GM19463 (cell line): ENCODE data around the gene MST1.

Experiments used
- ATAC-seq: cut with Tn5 transposase; IDR thresholded peaks from one replicate; pipeline ENCODE4 v1.9.1; 2021; ENCODE audit warnings: mild to moderate bottlenecking, moderate library complexity; ENCODE audit not compliant: unreplicated experiment

The MST1 gene

DNA sequence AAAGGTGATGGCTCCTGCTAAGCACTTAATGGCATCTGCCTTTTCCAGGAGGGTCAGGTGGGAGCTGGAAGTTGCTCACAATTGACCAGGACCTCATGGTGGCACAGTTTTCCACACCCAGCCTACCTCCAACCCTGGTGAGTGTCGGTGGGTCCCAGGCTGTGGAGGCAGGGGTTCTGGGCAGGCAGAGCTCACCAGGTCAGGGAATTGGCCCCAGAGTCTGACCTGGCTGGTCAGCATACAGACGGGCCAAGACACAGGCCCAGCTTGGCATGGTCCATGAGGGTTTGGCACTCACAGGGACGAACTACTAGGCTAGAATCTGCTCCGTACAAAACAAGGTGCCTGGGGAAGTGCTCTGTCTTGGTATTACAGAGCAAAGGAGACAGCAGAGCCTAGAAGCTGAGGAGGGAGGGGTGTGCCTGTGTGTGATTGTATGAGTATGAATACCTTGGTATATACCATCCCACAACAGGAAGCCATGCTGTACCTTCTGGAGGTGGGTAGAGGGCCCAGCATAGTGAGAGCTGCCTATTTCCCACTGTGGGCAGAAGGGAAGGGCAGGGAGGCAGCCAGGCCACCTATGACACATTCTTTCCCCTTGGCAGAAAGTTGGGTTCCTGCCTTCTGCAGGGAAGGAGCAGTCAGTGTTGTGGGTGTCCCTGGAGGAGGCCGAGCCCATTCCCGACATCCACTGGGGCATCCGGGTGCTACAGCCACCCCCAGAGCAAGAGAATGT is 8.6 kb downstream of the MST1 start:
- ATAC-seq = no peak

DNA sequence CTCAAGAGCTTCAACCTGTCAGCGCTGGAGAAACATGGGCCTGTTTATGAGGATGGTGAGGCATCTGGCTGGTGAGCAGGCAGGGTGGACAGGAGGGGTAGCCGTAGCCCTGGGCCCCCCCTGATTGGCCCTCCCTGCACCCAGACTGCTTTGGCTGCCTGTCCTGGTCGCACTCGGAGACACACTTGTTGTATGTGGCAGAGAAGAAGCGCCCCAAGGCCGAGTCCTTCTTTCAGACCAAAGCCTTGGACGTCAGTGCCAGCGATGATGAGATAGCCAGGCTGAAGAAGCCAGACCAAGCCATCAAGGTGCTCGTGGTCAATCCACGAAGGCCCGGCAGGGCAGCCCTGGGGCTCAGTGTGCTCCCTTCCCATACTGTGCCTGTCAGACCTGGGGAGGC is 13.4 kb downstream of the MST1 start:
- no peak for ATAC-seq

DNA sequence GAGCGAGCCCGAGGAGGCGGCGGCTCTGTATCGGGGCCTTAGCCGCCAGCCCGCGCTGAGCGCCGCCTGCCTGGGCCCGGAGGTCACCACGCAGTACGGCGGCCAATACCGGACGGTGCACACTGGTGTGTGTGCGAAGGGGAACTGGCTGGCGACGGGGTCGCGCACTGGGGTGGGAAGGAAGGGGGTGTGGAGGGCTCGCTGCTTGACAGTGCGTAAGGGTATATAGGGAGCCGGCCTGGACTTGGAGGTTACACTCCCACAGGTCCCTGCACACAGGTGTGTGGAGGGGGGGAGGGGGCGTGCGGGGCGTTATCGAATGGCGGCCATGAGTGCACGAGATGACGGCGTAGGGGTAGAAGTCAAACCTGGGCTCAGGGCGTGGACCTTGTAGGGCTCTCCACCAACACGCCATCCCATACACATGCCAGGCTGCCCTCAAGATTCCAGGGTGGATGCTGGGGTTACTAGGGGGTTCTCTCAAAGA is 14.7 kb downstream of the MST1 start:
- peak; percentile 17 for ATAC-seq

DNA sequence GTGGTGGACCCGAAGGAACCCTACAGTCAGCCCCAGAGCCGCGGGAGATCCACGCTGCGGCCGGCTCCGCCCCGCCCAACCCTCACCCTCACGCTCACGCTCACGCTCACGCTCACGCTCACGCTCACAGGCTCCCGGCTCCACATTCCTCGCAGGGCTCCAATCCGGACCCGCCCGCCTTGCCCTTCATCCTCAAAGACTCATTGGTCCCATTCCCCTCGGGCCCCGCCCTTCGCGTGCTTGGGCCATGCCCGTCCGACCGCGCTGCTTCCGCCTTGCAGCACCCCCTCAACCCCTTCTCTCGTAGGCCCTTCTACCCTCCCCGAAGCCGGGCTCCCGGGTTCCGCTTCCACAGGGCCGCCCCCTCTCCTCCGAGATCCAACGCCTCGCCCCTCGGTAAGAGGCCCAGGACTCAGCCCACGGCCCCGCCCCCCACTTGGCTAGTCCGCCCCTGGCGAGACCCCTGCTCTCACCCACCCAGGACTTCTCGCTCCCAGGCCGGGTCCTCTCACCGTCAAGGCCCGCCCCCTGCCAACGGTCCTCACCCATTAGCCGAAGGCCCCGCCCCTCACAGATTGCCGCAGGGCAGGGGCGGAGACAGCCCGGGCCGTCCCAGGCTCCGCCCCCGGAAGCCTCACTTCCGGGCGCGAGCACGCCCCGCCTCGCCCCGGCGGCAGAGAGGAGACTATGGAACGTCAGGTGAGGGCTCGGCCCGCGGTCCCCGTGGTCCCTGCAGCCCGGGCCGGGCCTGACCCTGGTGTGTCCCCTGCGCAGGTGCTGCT is 15.4 kb downstream of the MST1 start, which contains the start of gene APEH:
Gene APEH, plus strand, starts transcription at position 637 of the 782 bp plus-strand sequence. Its CDS starts 51 bp downstream, at position 688.
- peak; percentile 74 for ATAC-seq

DNA sequence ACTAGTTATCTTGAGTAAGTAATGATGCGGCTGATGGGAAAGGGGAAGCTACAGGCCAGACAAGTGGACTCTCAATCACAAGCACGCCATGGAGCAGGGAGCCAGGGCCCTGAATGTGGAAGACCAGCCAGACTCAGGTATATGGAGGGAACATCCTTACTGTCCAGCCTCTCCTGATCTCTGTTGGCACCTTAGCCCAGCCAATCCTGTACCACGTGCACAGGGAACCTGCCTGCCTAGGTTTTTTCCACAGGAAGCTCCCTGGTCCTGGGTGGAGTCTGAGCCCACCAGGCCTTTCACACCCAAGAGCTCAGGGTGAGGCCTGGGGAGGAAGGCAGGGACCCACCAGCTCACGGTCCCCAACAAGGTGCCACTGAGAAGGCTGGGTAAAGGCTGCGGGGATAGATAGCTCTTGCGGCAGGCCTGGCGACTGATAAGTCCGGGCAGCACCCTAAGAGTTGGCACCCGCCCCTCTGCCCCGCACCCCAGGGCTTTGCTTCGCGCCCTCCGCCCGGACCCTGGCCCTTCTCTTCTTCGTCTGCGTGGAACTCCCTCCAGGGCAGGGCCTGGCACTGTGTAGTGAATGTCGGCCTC is 16.1 kb downstream of the MST1 start:
- no peak for ATAC-seq

DNA sequence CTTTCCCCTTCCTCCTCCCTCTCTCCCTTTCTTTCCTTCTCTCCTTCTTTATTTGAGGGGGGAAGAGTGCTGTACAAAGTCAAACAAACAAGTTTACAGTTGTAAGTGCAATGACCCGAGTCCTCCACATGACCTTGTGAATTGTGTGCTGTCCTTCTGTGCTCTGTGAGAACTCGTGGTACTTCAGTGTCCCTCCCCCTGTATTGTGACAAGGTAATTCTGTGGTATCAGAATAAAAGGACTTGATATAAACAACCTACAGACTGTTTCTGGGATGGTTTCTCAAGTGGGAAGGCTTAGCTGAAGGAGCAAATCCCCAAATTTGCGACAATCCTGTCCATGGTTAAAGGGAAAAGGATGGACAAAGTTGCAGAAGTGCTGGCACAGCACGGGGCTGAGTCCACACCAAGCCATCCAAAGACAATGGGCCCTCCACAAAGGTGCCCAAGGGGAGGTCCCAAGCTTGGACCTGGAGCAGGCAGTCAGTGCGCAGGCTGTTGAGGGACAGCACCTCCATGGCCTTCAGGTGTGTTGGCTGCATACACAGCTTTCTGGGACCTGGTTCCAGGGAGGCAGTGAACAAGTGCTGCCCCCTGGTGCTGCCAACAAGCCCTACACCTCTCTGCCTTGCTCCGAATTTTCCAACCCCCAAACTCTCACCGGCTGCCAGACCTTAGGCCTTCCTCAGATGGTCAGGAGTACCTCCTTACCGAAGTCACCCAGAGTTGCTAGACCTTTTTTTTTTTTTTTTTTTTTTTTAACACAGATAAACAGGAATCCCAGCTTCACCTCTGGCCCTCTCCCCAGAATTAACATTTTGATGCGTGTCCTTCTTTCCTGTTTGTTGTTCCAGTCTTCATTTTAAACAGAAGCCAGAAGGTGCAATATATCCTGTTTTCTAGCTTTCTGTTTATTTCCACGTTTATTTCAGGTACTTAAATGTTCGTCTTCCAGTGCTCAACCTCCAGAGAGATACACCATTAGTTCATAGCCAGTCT is 17.7 kb downstream of the MST1 start:
- no peak for ATAC-seq

DNA sequence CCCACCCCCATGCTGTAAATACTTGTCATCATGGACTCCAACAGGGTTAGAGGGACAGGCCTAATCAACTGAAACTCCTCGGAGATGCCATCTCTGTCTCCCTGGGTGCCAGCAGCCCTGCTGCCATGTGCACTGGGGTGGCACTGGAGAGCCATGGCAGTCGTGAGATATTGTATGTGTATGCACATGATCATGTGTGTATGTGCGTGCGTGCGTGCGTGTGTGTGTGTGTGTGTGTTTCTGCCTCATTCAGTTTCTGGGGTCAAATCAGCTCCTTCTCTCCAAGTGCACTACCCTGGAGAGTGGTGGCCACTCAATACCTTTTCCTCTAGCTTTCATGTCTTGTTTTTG is 18.4 kb downstream of the MST1 start:
- no peak for ATAC-seq

DNA sequence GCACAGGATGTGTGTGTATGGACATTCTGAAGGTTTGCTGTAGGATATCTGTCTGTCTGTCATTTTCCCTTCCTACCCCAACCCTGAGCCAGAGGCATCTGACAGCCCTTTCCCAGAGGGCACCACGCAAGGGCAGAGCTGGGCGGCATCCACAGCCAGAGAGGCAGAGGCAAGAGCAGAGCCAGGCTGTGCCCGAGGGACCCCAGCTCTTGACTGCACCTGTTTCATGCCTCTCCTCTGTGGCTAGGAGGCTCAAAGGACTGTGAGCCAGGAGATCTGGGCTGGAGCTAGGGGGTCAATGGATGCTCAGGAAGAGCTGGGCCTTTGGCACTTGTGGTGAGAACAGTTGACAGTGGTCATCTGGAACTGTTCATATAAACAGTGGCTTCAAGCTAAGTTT is 19.9 kb downstream of the MST1 start:
- ATAC-seq = no peak

DNA sequence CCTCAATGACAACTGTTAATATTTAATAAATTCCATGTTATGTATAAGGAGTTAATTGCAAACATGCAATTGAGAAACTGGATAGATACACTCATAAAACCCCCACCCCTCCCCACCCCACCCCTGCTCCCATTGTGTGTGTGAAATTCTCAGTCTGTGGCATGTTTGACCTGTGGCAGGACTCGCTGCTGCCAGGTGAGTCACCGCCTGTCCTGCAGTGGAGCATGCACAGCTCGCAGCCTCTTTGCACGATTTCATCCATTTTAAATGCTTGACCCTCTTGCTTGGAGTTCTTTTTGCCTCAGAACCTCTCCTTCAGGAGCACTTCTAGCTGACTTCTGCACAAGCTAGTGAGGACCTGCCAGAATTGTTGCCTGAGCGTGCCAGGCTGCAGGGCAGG is 20.4 kb downstream of the MST1 start:
- ATAC-seq = no peak

DNA sequence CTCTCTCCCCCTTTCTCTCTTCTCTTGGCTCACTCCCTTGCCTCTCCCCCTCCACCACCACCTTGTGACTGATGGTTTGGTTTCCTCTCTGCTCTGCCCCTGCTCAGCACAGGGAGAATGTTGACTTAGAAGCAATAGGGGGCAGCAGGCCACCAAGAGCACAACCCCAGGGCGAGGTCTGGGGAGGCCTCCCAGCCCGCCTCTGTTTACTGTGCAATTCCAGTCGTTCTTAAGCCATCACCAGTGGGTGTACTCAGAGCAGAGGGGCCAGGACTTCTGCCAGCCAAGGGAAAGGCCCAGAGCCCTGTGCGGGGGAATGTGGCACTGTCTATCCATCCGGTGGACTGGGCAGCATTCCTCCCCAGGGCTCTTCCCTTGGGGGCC is 20.9 kb downstream of the MST1 start:
- no peak for ATAC-seq

DNA sequence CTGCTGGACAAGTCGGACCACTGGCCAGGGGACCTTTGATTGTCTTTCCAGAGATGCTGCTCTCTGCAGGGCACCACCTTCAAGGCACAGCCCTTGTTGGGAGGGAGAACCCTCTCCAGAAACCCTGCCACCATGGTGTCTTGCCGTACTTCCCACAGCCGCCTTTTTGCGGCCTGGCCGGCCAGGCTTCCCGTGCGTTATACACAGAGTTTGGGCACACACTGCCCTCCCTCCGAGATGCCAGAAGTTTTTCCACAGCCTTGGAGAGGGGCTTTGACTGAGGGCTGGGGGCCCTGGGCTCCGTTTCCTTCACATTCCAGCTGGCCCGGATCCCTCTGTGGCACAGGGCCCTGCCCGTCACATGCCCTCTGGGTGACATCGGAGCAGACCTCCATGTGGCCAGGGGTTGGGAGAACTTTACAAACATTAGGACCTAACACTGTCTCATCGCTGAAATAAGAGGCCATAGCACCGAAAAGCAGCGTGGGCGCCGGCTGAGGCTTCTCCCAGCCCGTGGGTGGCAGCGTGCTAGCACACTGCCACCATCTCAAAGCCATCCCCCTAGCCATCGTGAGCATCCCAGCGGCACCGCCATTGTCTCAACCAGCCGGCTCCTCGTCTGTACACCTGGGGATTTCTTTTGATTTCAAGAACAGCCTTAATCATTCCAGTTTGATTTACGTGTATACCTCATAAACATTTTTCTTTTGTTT is 21.4 kb downstream of the MST1 start:
- ATAC-seq = no peak

DNA sequence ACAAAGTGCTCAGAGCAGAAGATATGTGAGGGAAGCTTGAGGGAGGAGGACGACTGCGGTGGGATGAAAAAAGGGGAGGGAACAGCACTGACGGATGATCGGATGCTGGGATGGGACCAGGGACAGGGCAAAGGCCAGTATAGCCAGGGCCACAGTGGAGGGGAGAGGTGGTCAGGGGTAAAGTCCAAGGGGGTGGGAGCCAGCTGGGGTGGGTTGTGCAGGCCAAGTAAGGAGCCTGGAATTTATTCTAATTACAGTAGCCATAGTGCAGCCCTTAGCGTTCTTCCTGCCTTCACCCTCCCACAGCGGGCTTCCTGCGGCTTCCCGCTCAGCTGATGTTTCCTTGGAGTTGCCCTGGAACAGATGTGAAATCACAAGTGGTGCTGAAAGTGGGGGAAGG is 22.7 kb downstream of the MST1 start:
- ATAC-seq = no peak

DNA sequence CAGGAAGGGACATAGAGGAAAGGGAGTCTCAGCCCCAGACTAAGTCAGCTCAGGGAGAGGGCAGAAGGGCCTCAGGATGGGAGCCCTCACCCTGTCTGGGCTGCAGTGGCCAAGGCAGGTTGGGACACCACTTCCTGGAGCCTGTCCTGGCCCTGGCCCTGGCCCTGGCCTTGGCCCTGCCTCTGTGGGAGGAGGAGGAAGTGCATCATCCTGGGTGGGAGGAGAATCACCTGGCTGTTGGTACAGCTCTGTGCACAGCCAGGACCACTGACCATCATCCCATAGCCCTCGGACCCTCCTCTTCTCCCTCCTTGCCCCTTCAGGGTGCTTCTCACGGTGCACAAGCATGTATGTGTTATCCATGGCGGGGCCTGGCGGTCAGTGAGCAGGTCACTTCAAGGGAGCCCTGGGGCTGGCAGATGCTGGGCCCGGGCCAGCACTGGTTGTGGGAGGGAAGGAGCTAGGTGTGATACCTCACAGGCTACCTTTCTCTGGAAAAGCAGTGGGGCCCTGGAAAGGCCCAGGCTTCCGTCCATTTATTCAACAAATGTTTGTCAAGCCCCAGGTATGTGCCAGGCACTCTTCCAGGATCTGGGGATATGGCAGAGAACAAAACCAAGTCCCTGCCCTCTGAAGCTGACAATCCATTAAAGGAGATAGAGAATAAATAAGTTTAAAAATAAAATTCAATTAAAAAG is 23.3 kb downstream of the MST1 start:
- no peak for ATAC-seq

DNA sequence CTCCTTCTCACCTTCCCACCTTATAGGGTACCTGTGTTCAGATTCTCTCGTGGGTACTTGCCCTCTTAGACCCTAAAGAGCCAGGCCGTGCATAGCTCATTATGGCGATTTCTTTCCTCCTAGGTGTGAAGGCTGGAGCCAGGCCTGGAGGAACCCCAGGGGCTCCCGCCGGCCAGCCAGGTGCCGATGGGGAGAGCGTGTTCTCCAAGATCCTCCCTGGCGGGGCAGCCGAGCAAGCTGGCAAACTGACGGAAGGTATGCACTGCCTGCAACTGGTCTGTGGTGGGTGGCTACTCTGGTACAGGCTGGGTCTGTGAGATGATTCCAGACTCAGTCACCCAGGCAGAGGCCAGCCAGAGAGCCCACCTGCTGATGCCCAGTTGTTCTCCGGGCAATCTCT is 25.0 kb downstream of the MST1 start:
- no peak for ATAC-seq

DNA sequence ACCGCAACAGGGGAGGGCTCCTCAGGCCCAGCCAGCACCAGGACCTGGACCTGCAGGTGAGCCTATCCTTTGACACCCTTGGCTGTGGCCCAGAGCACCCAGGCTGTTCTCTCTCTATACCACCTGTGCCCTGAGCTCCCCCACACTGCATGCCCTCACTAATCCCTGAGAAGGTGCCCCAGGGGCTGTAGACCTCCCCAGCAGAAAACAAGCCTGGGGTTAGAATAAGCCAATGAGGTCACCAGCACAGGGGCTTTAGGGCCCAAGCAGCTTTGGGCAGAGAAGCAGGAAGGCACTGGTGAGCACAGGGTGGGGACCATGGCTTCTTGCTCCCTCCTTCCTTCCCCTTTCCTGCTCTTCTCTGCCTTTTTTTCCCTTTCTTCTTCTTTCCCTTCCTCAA is 25.4 kb downstream of the MST1 start:
- no peak for ATAC-seq

DNA sequence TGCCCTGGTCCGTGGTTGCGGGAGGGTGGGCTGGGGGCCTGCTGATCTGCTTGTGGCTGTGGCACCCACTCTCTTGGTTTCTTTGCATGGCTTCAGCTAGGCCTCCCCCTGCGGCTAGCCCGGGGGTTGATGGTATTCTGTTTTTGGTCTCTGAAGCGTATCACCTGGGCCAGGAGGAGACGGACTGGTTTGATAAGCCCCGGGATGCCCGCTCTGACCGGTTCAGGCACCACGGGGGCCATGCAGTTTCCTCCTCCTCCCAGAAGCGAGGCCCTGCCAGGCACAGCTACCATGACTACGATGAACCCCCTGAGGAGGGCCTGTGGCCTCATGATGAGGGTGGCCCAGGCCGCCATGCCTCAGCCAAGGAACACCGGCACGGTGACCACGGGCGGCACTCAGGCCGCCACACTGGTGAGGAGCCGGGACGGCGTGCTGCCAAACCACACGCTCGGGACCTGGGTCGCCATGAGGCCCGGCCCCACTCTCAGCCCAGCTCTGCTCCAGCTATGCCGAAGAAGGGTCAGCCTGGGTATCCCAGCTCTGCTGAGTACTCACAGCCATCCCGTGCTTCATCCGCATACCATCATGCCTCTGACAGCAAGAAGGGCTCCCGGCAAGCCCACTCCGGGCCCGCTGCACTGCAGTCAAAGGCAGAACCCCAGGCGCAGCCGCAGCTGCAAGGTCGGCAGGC is 26.4 kb downstream of the MST1 start:
- ATAC-seq = no peak

DNA sequence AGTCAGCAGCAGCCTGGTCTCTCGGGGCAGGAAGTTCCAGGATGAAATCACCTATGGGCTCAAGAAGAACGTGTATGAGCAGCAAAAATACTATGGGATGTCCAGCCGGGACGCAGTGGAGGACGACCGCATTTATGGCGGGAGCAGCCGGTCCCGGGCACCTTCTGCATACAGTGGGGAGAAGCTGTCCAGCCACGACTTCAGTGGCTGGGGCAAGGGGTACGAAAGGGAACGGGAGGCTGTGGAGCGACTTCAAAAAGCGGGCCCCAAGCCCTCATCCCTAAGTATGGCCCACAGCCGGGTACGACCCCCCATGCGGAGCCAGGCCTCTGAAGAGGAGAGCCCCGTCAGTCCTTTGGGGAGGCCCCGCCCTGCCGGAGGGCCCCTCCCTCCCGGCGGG is 27.3 kb downstream of the MST1 start:
- ATAC-seq = no peak

DNA sequence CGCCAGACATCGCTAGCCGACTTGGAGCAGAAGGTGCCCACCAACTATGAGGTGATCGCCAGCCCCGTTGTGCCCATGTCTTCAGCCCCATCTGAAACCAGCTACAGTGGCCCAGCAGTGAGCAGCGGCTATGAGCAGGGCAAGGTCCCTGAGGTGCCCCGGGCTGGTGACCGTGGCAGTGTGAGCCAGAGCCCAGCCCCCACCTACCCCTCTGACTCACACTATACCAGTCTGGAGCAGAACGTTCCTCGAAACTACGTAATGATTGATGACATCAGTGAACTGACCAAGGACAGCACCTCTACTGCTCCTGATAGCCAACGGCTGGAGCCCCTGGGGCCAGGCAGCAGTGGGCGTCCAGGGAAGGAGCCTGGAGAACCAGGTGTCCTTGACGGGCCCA is 28.0 kb downstream of the MST1 start:
- no peak for ATAC-seq

DNA sequence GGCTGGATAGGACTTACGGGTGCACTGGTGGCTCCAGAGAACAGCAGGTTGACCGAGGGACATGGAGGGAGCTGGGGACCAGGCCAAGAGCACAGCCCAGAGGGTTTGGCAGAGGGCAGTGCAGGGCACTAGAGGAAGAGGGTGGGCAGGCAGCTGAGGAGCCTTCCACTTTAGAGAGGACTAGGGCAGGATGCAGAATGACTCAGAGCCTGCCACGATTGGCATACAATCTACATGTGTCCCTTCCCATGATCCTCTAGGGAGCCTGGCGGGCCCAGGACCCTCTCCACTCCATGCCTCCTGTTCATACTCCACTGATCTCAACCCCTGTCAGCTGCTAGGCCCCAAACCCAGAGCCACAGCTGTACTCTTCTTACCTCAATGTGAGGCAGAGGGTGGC is 29.5 kb downstream of the MST1 start:
- no peak for ATAC-seq
